H1 (cell line): ENCODE results near the gene ACOT11. TPM values are rescaled to one million over a fixed set of nuclear protein-coding genes. Genes with fewer than 3 reads are reported as not detected.

Experiments
- CTCF ChIA-PET: fragments of 300-600 bp; sonication (Branson Sonifier 250); formaldehyde crosslinking; loops from one replicate; lab custom pipeline; 2021; ENCODE audit not compliant: partially characterized antibody; lab: Charles Lee
- POLR2A ChIA-PET: fragments of 300-600 bp; sonication (Branson Sonifier 250); formaldehyde crosslinking; loops from one replicate; lab custom pipeline; 2021; ENCODE audit warnings: inconsistent platforms; ENCODE audit not compliant: partially characterized antibody; lab: Charles Lee
- DNase-seq, 2 experiments: peaks; one replicate each; pipeline versions ENCODE4 v3.0.0 to v3.0.0-alpha.2; 2010 to 2022; ENCODE audit warnings: low spot score in 2 of 2, low read depth in 1 of 2, mixed read lengths in 1 of 2
- FAIRE-seq: peaks from 2 replicates; lab custom pipeline; 2011; peaks lifted over from hg19 to GRCh38; lab: Jason Lieb, UNC
- H2AFZ ChIP-seq: 2 replicates; pipeline ENCODE4 v1.8.1; 2012; ENCODE audit warnings: low read length, inconsistent platforms
- H2AK5ac ChIP-seq: 2 replicates; pipeline ENCODE4 v1.6.1; 2013; ENCODE audit warnings: low read depth, low read length
- H2BK120ac ChIP-seq: replicated peaks from 2 replicates; pipeline ENCODE3; 2013; ENCODE audit warnings: low read depth, low read length, inconsistent platforms
- H2BK12ac ChIP-seq: 2 replicates; pipeline ENCODE4 v1.6.1; 2013; ENCODE audit warnings: low read depth, low read length
- H2BK15ac ChIP-seq: 2 replicates; pipeline ENCODE4 v1.6.1; 2013; ENCODE audit warnings: low read length
- H2BK20ac ChIP-seq: 2 replicates; pipeline ENCODE4 v1.6.1; 2013; ENCODE audit warnings: low read length
- H2BK5ac ChIP-seq: 2 replicates; pipeline ENCODE4 v1.6.1; 2013; ENCODE audit warnings: low read depth, low read length
- H3K14ac ChIP-seq: 2 replicates; pipeline ENCODE4 v1.6.1; 2013; ENCODE audit warnings: inconsistent platforms; ENCODE audit not compliant: insufficient read length
- H3K18ac ChIP-seq: 2 replicates; pipeline ENCODE4 v1.6.1; 2013; ENCODE audit warnings: low read length; ENCODE audit errors: extremely low read depth
- H3K23ac ChIP-seq: 2 replicates; pipeline ENCODE4 v1.6.1; 2013; ENCODE audit warnings: inconsistent platforms; ENCODE audit not compliant: insufficient read length
- H3K23me2 ChIP-seq: 2 replicates; pipeline ENCODE4 v1.6.1; 2013; ENCODE audit warnings: low read depth, low read length
- H3K27ac ChIP-seq: 2 replicates; pipeline ENCODE4 v1.6.1; 2011; ENCODE audit warnings: low read depth, low read length, inconsistent platforms
- H3K27me3 ChIP-seq, 4 experiments: replicated peaks in 1 of 4; 1 replicate in 1 of 4; 2 replicates in 3 of 4; pipeline versions ENCODE4 v1.6.1 to v1.8.1; 2011 to 2013; ENCODE audit warnings: low read length in 3 of 4, mild to moderate bottlenecking in 3 of 4, inconsistent platforms in 2 of 4, mixed read lengths in 2 of 4, moderate library complexity in 1 of 4; ENCODE audit not compliant: control insufficient read depth in 3 of 4, insufficient read depth in 3 of 4; ENCODE audit errors: extremely low read depth in 1 of 4
- H3K36me3 ChIP-seq, 4 experiments: 2 replicates each; pipeline versions ENCODE4 v1.6.1 to v1.8.1; 2011 to 2013; ENCODE audit warnings: mild to moderate bottlenecking in 4 of 4, low read length in 3 of 4, moderate library complexity in 2 of 4, control low read depth in 1 of 4, inconsistent platforms in 1 of 4; ENCODE audit not compliant: insufficient read depth in 4 of 4, control insufficient read depth in 2 of 4
- H3K4ac ChIP-seq: replicated peaks from 2 replicates; pipeline ENCODE3; 2013; ENCODE audit warnings: low read length, low read depth, mixed read lengths, inconsistent platforms; ENCODE audit not compliant: insufficient read length
- H3K4me1 ChIP-seq, 4 experiments: replicated peaks in 1 of 4; 1 replicate in 1 of 4; 2 replicates in 3 of 4; pipeline versions ENCODE4 v1.6.1 to v1.8.1; 2011 to 2013; ENCODE audit warnings: low read length in 3 of 4, inconsistent platforms in 2 of 4, mixed read lengths in 1 of 4; ENCODE audit not compliant: insufficient read depth in 4 of 4, control insufficient read depth in 3 of 4
- H3K4me2 ChIP-seq, 2 experiments: 2 replicates each; pipeline versions ENCODE4 v1.6.1 to v1.8.1; 2011 to 2013; ENCODE audit warnings: low read depth in 2 of 2, low read length in 2 of 2, control low read depth in 1 of 2, inconsistent platforms in 1 of 2, mild to moderate bottlenecking in 1 of 2; ENCODE audit not compliant: insufficient read depth in 1 of 2
- H3K4me3 ChIP-seq, 4 experiments: fragments of 200-600, 300-600 bp in 1 of 4; sonication (generic), shearing (Covaris generic), sonication (Bioruptor Twin) in 1 of 4; 2 replicates each; pipeline versions ENCODE4 v1.5.1 to v1.8.1; 2011 to 2016; ENCODE audit warnings: low read length in 4 of 4, low read depth in 3 of 4, control low read depth in 2 of 4, inconsistent platforms in 2 of 4, mild to moderate bottlenecking in 2 of 4, mixed read lengths in 1 of 4, moderate library complexity in 1 of 4; ENCODE audit not compliant: insufficient read depth in 2 of 4; ENCODE audit errors: extremely low read depth in 1 of 4
- H3K56ac ChIP-seq: replicated peaks from 2 replicates; pipeline ENCODE3; 2013; ENCODE audit warnings: low read depth, mild to moderate bottlenecking, mixed read lengths, low read length, inconsistent platforms; ENCODE audit not compliant: insufficient read length
- H3K79me1 ChIP-seq: 2 replicates; pipeline ENCODE4 v1.6.1; 2013; ENCODE audit warnings: low read depth, low read length, control low read depth
- H3K79me2 ChIP-seq, 2 experiments: 2 replicates each; pipeline versions ENCODE4 v1.6.1 to v1.8.1; 2012 to 2013; ENCODE audit warnings: low read length in 2 of 2, mild to moderate bottlenecking in 2 of 2, inconsistent platforms in 1 of 2; ENCODE audit not compliant: insufficient read depth in 2 of 2, control insufficient read depth in 1 of 2
- H3K9ac ChIP-seq, 4 experiments: replicated peaks in 1 of 4; 1 replicate in 1 of 4; 2 replicates in 3 of 4; pipeline versions ENCODE4 v1.6.1 to v1.8.1; 2011 to 2013; ENCODE audit warnings: low read depth in 3 of 4, low read length in 3 of 4, control low read depth in 2 of 4, mild to moderate bottlenecking in 2 of 4, moderate library complexity in 2 of 4, inconsistent platforms in 1 of 4; ENCODE audit errors: extremely low read depth in 1 of 4
- H3K9me3 ChIP-seq, 2 experiments: 2 replicates each; pipeline versions ENCODE4 v1.6.1 to v1.8.1; 2012 to 2013; ENCODE audit warnings: mild to moderate bottlenecking in 2 of 2, moderate library complexity in 2 of 2, control low read depth in 1 of 2, inconsistent platforms in 1 of 2, low read depth in 1 of 2, low read length in 1 of 2, mixed read lengths in 1 of 2; ENCODE audit not compliant: insufficient read depth in 2 of 2
- H4K20me1 ChIP-seq, 2 experiments: replicated peaks in 1 of 2; 2 replicates each; pipeline versions ENCODE3 to v1.8.1; 2011 to 2013; ENCODE audit warnings: inconsistent platforms in 2 of 2, low read length in 2 of 2, mild to moderate bottlenecking in 1 of 2; ENCODE audit not compliant: insufficient read depth in 2 of 2, control insufficient read depth in 1 of 2
- H4K5ac ChIP-seq: 2 replicates; pipeline ENCODE4 v1.6.1; 2013; ENCODE audit warnings: low read length, low read depth, mixed read lengths, inconsistent platforms; ENCODE audit not compliant: insufficient read length
- H4K8ac ChIP-seq: 2 replicates; pipeline ENCODE4 v1.8.0; 2013; ENCODE audit warnings: mild to moderate bottlenecking, moderate library complexity, low read length, inconsistent platforms; ENCODE audit not compliant: insufficient read depth; ENCODE audit errors: extremely low read depth
- H4K91ac ChIP-seq: replicated peaks from 2 replicates; pipeline ENCODE3; 2013; ENCODE audit warnings: low read length, mixed read lengths, inconsistent platforms; ENCODE audit not compliant: insufficient read length
- ASH2L ChIP-seq: fragments of 200-600, 300-600 bp; sonication (generic); IDR thresholded peaks from one replicate; pipeline ENCODE4 v1.7.1; 2017; ENCODE audit warnings: low read length
- RAD21 ChIP-seq, 2 experiments: IDR thresholded peaks in 1 of 2; conservative IDR thresholded peaks in 1 of 2; 2 replicates each; pipeline ENCODE4 v1.6.1; 2011; ENCODE audit warnings: low read depth in 2 of 2, low read length in 2 of 2, improper control_type of control experiment in 1 of 2, inconsistent platforms in 1 of 2, mild to moderate bottlenecking in 1 of 2, moderate library complexity in 1 of 2
- SIX5 ChIP-seq: IDR thresholded peaks from 2 replicates; pipeline ENCODE4 v1.6.1; 2011; ENCODE audit warnings: mild to moderate bottlenecking, low read depth, low read length
- SP2 ChIP-seq: IDR thresholded peaks from 2 replicates; pipeline ENCODE4 v1.6.1; 2012; ENCODE audit warnings: mild to moderate bottlenecking, low read length, inconsistent platforms
- ZNF274 ChIP-seq: IDR thresholded peaks from 2 replicates; pipeline ENCODE4 v1.7.0; 2012; ENCODE audit warnings: low read length, borderline replicate concordance; ENCODE audit errors: extremely low read depth
- WGBS, 2 experiments: shearing (Covaris generic) in 1 of 2; methylation state at CpG; one replicate each; pipeline versions ENCODE4 v1.1.6 to v1.1.7; 2013 to 2015; ENCODE audit warnings: low lambda C conversion rate in 2 of 2, mixed read lengths in 2 of 2, inconsistent platforms in 1 of 2, low coverage in 1 of 2, missing lambda C conversion rate in 1 of 2; ENCODE audit not compliant: insufficient replicate concordance in 2 of 2, insufficient coverage in 1 of 2, insufficient read length in 1 of 2; ENCODE audit errors: extremely low coverage in 1 of 2, missing lambda C conversion rate in 1 of 2; 5-methylcytosine and 5-hydroxymethylcytosine counted together
- polyA plus RNA-seq, 7 experiments: library from polyadenylated mRNA; depleted of rRNA in 3 of 7; stranded (reverse) in 5 of 7; unstranded in 2 of 7; fragments of >200 nt in 5 of 7; fragments of 200-250 nt in 2 of 7; gene quantifications; 1 replicate in 5 of 7; 2 replicates in 1 of 7; 4 replicates in 1 of 7; pipeline versions ENCODE4 v1.2.1 to v1.2.3, GENCODE V29; 2011 to 2013; ENCODE audit warnings: missing spikeins in 2 of 7, mixed read lengths in 2 of 7
- total RNA-seq: library from RNA; stranded (reverse); fragmentation: NEBNext Ultra II Directional; extraction: Animal tissue kit (Norgen Biotek cat#: 25700); gene quantifications from 2 replicates; pipeline ENCODE4 v1.2.1, GENCODE V29; 2021

Gene ACOT11
- total and polyA plus RNA-seq, 2 of the 8 experiments (the other 6 are each of a cell fraction or from before 2014, with no cell fraction given), result 3.8 to 4.5 TPM

GRCh38 chr1:54658164-54658913 is 110.3 kb downstream of the ACOT11 start:
- no peak overlapping the region for H4K8ac ChIP-seq
- H3K14ac ChIP-seq, result no peak overlapping the region
- H3K27ac ChIP-seq, result no peak overlapping the region
- no peak overlapping the region for H2BK15ac ChIP-seq
- no peak overlapping the region for H3K9ac ChIP-seq
- H4K20me1 ChIP-seq, result no peaks in the 10 kb centered on the region
- H3K18ac ChIP-seq, result no peak overlapping the region
- no peak overlapping the region for H2BK120ac ChIP-seq
- H2BK20ac ChIP-seq, result no peak overlapping the region
- no peak overlapping the region for H2BK12ac ChIP-seq
- no peak overlapping the region for H3K4me3 ChIP-seq
- H3K27me3 ChIP-seq, result no peaks in the 10 kb centered on the region
- no peaks in the 10 kb centered on the region for H3K23me2 ChIP-seq
- no peak overlapping the region for H3K4ac ChIP-seq
- H2AFZ ChIP-seq, result no peak overlapping the region
- TF ChIP-seq SP2 (no peak), ZNF274 (no peak), RAD21 (IDR thresholded peaks at IDR 0.05 in 1 of 2, conservative IDR thresholded peaks at IDR 0.05 in 1 of 2; ENCODE audit: low read depth in 2 of 2, low read length in 2 of 2) (no peak), SIX5 (no peak), ASH2L (no peak)
- H3K79me1 ChIP-seq, result no peaks in the 10 kb centered on the region
- H4K91ac ChIP-seq, result no peak overlapping the region
- H3K79me2 ChIP-seq, result no peaks in the 10 kb centered on the region
- no peaks in the 10 kb centered on the region for H3K4me1 ChIP-seq
- 69% methylated on average over 2 of the region's 2 CpGs; no CpG with 5 or more reads in 1 of the 2 experiments for WGBS, 2 experiments
- no peaks in the 10 kb centered on the region for H3K9me3 ChIP-seq
- no peak overlapping the region for H2BK5ac ChIP-seq
- FAIRE-seq (no peak), DNase-seq (no peak)
- ChIA-PET CTCF (interaction anchor here (0.5 to 1.5 kb wide), 3 partner anchors 10 to 1105 kb away, joined by 3 to 8 read pairs (median 3); no protein-coding TSS in a partner anchor), POLR2A (no interaction called here)
- H2AK5ac ChIP-seq, result no peak overlapping the region
- no peak overlapping the region for H3K23ac ChIP-seq
- no peak overlapping the region for H3K56ac ChIP-seq
- H3K36me3 ChIP-seq, result no peaks in the 10 kb centered on the region
- no peak overlapping the region for H3K4me2 ChIP-seq
- no peak overlapping the region for H4K5ac ChIP-seq
